Measurements from ENCODE around the gene KLHDC10. TPM values are rescaled to one million over a fixed set of nuclear protein-coding genes. Genes with fewer than 3 reads are reported as not detected.

Gene KLHDC10
- total and polyA plus RNA-seq, 2 donors from 2014 or later: 15.7 to 38.9 TPM

- no peaks in the 10 kb centered on the region for H3K4me1 ChIP-seq (ENCODE audit: control insufficient read depth in 2 of 3, insufficient read depth in 2 of 3, low read depth in 1 of 3, low read length in 3 of 3)
- no peaks in the 10 kb centered on the region for H3K36me3 ChIP-seq (ENCODE audit: control insufficient read depth in 2 of 3, insufficient read depth in 3 of 3, low read length in 3 of 3)
- no peaks in the 10 kb centered on the region for H3K27me3 ChIP-seq (ENCODE audit: control insufficient read depth, insufficient read depth, low read length)
- no peak overlapping the region for H3K4me3 ChIP-seq (ENCODE audit: low read length in 3 of 3)
- H3K9me3 ChIP-seq (ENCODE audit: control insufficient read depth in 2 of 3, insufficient read depth in 1 of 3, low read length in 3 of 3): no peaks in the 10 kb centered on the region
- FAIRE-seq (no peak), DNase-seq (no peak)
- no peak for TF ChIP-seq CTCF (IDR thresholded peaks at IDR 0.05; ENCODE audit: borderline replicate concordance, extremely low read depth, insufficient read depth)
- no peak overlapping the region for H3K9ac ChIP-seq (ENCODE audit: low read length in 3 of 3)
- intact Hi-C loops (cut with DNase I): no loop called here
- no peak overlapping the region for H3K27ac ChIP-seq (ENCODE audit: low read depth in 2 of 2, low read length in 2 of 2)
Observed at GRCh38 chr7:130107949-130108674, 37.8 kb downstream of the KLHDC10 start.

- no peak overlapping the region for H3K4me3 ChIP-seq (ENCODE audit: low read length in 3 of 3)
- H3K4me1 ChIP-seq (ENCODE audit: control insufficient read depth in 2 of 3, insufficient read depth in 2 of 3, low read depth in 1 of 3, low read length in 3 of 3): no peaks in the 10 kb centered on the region
- H3K27ac ChIP-seq (ENCODE audit: low read depth in 2 of 2, low read length in 2 of 2): no peak overlapping the region
- no peaks in the 10 kb centered on the region for H3K9me3 ChIP-seq (ENCODE audit: control insufficient read depth in 2 of 3, insufficient read depth in 1 of 3, low read length in 3 of 3)
- no peaks in the 10 kb centered on the region for H3K36me3 ChIP-seq (ENCODE audit: control insufficient read depth in 2 of 3, insufficient read depth in 3 of 3, low read length in 3 of 3)
- H3K9ac ChIP-seq (ENCODE audit: low read length in 3 of 3): no peak overlapping the region
- H3K27me3 ChIP-seq (ENCODE audit: control insufficient read depth, insufficient read depth, low read length): no peaks in the 10 kb centered on the region
- no peak for TF ChIP-seq CTCF (IDR thresholded peaks at IDR 0.05; ENCODE audit: borderline replicate concordance, extremely low read depth, insufficient read depth)
- no peak for DNase-seq
- intact Hi-C loops (cut with DNase I): no loop called here
- no peak for FAIRE-seq
Observed at GRCh38 chr7:130108809-130109208, 38.5 kb downstream of the KLHDC10 start.

GRCh38 chr7:130112093-130112492 is 41.8 kb downstream of the KLHDC10 start:
- DNase-seq: no peak

More at GRCh38 chr7:130112093-130112492, 41.8 kb downstream of the KLHDC10 start:
- H3K4me1 ChIP-seq (ENCODE audit: control insufficient read depth in 2 of 3, insufficient read depth in 2 of 3, low read depth in 1 of 3, low read length in 3 of 3): no peaks in the 10 kb centered on the region
- TF ChIP-seq CTCF (IDR thresholded peaks at IDR 0.05; ENCODE audit: borderline replicate concordance, extremely low read depth, insufficient read depth): no peak
- H3K9me3 ChIP-seq (ENCODE audit: control insufficient read depth in 2 of 3, insufficient read depth in 1 of 3, low read length in 3 of 3): no peaks in the 10 kb centered on the region
- FAIRE-seq: no peak
- intact Hi-C loops (cut with DNase I): no loop called here
- peaks cover 0 to 2% (median 0%) of the 10 kb centered on the region in 3 donors for H3K36me3 ChIP-seq (ENCODE audit: control insufficient read depth in 2 of 3, insufficient read depth in 3 of 3, low read length in 3 of 3)
- H3K27me3 ChIP-seq (ENCODE audit: control insufficient read depth, insufficient read depth, low read length): no peaks in the 10 kb centered on the region
- H3K4me3 ChIP-seq (ENCODE audit: low read length in 3 of 3): no peak overlapping the region
- no peak overlapping the region for H3K9ac ChIP-seq (ENCODE audit: low read length in 3 of 3)
- no peak overlapping the region for H3K27ac ChIP-seq (ENCODE audit: low read depth in 2 of 2, low read length in 2 of 2)

Measured in kidney (tissue), 14 donors.